ENCODE data around the gene KANK3. TPM values are rescaled to one million over a fixed set of nuclear protein-coding genes. Genes with fewer than 3 reads are reported as not detected.

The KANK3 gene
- total and polyA plus RNA-seq, 12 donors: 10.2 to 34.0 (median 17.3) TPM

DNA sequence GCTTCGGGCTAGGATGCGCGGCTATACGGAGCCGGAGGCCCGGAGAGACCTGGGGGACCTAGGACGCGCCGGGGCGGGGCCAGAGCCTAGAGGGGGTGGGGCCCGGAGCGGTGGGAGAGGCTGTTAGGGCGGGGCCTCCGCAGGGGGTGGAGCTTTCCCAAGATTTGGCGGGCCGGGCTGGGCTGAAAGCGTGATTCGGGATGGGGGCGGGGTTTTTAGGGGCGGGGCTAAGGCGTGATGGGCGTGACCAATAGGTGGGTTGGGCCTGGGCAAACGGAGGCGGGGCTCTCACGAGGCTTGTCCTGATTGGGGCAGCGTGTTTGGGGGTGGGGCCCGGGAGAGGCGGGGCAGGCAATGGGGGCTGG, 47.5 kb upstream of the KANK3 start:
- intact Hi-C loops (cut with DNase I): loop anchor here in 4 of 10 donors (1.0 to 10.0 kb wide), 6 partner anchors 23 to 52 kb away; partner anchors contain the start of genes HNRNPM (in 1 of the 4) and KANK3 (in 1 of the 4)
- H3K4me1 ChIP-seq: peaks cover 29 to 61% (median 51%) of the 10 kb centered on the region in 9 donors
- peak overlapping the region; percentile 66 to 100 (median 82) for H3K4me3 ChIP-seq

DNA sequence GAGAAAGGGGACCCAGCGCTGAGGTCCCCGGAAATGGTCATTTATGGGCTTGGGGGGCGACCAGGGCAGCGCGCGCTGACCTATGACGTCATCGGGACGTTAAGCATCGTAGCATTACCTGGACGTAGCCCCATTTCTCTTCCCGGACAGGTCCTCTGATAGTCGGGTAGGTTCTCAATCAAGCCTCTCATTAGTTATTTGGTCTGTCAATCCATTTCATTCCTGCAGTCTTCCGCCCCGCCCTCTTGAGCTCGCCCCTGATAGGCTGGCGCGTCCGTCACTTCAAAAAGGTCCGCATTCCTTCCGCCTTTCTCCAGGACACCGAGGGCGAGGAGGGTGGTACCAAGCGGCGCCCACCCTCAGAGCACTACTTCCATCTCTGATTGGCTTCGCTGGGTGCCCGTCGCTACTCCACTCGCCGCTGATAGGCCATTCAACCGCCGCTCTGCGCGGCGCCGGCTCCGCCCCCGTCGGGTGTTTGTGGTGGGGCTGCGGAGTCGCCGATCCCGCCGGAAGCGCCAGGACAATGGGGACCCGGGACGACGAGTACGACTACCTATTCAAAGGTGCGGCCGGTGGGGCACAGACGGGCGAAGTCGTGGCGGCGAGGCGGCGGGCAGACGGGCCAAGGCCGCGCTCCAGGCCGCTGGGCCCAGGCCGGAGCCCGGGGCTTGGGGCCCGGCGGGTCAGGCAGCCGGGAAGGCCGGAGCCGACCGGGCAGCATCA, 47.0 kb upstream of the KANK3 start, which contains the start of gene RAB11B:
Gene RAB11B, plus strand, starts transcription at position 470 of the 726 bp plus-strand sequence. Its CDS starts 57 bp downstream, at position 527.
- H3K4me3 ChIP-seq: peak within 1 kb of the TSS; percentile 66 to 100 (median 82)
- H3K9me3 ChIP-seq: peaks cover 0 to 4% (median 0%) of the 10 kb centered on the region in 11 donors
- TF ChIP-seq, protein P1, sequence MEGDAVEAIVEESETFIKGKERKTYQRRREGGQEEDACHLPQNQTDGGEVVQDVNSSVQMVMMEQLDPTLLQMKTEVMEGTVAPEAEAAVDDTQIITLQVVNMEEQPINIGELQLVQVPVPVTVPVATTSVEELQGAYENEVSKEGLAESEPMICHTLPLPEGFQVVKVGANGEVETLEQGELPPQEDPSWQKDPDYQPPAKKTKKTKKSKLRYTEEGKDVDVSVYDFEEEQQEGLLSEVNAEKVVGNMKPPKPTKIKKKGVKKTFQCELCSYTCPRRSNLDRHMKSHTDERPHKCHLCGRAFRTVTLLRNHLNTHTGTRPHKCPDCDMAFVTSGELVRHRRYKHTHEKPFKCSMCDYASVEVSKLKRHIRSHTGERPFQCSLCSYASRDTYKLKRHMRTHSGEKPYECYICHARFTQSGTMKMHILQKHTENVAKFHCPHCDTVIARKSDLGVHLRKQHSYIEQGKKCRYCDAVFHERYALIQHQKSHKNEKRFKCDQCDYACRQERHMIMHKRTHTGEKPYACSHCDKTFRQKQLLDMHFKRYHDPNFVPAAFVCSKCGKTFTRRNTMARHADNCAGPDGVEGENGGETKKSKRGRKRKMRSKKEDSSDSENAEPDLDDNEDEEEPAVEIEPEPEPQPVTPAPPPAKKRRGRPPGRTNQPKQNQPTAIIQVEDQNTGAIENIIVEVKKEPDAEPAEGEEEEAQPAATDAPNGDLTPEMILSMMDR (IDR thresholded peaks at IDR 0.05): no peak
- peak; percentile 99 to 100 for DNase-seq
- intact Hi-C loops (cut with DNase I): loop anchor here in 4 of 10 donors (1.0 to 10.0 kb wide), 6 partner anchors 23 to 52 kb away; partner anchors contain the start of genes HNRNPM (in 1 of the 4) and KANK3 (in 1 of the 4)
- H3K36me3 ChIP-seq: peaks cover 0 to 5% (median 0%) of the 10 kb centered on the region in 9 donors
- WGBS, 2 donors: 0% methylated on average over 70 of the region's 70 CpGs
- ATAC-seq: peak; percentile 88 to 95 (median 94)
- H3K27ac ChIP-seq: peak within 1 kb of the TSS; percentile 99 to 100 (median 100)
- H3K27me3 ChIP-seq: no peaks in the 10 kb centered on the region
- H3K4me1 ChIP-seq: peaks cover 29 to 60% (median 48%) of the 10 kb centered on the region in 9 donors

More for the DNA sequence above, 47.5 kb upstream of the KANK3 start:
- Histone ChIP-seq H3K27ac (peak overlapping the region; percentile 99 to 100 (median 100)), H3K27me3 (no peaks in the 10 kb centered on the region), H3K36me3 (peaks cover 0 to 5% (median 0%) of the 10 kb centered on the region in 9 donors), H3K9me3 (peaks cover 0 to 4% (median 0%) of the 10 kb centered on the region in 11 donors)
- ATAC-seq (peak; percentile 76 to 91 (median 87)), DNase-seq (peak; percentile 96 to 98)
- TF ChIP-seq, protein P1 (IDR thresholded peaks at IDR 0.05): no peak
- WGBS, 2 donors: 0 to 1% methylated on average over 23 to 28 of the region's 28 CpGs

DNA sequence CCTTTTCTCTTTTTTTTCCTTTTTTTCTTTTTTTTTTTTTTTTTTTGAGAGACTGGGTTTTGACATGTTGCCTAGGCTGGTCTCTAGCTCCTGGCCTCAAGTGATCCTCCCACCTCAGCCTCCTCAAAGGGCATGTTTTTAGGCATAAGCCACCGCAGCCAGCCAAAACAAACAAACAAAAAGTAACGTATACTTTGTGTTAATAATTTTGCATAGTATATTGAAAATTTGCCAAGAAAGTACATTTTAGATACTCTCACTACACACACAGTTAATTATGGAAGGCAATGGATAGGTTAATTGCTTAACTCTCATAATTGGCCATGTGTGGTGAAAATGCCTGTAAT, 45.5 kb upstream of the KANK3 start:
- H3K36me3 ChIP-seq: peaks cover 0 to 5% (median 0%) of the 10 kb centered on the region in 9 donors
- peaks cover 17 to 54% (median 33%) of the 10 kb centered on the region in 9 donors for H3K4me1 ChIP-seq
- H3K9me3 ChIP-seq: peaks cover 0 to 4% (median 0%) of the 10 kb centered on the region in 11 donors
- intact Hi-C loops (cut with DNase I): no loop called here
- H3K4me3 ChIP-seq: no peak overlapping the region
- TF ChIP-seq, protein P1 (IDR thresholded peaks at IDR 0.05): no peak
- H3K27ac ChIP-seq: peak overlapping the region in 3 of 10 donors; percentile 3 to 99 (median 19)
- no peaks in the 10 kb centered on the region for H3K27me3 ChIP-seq
- ATAC-seq: no peak
- no peak for DNase-seq
- WGBS, 2 donors: 52 to 54% methylated on average over 2 of the region's 2 CpGs

DNA sequence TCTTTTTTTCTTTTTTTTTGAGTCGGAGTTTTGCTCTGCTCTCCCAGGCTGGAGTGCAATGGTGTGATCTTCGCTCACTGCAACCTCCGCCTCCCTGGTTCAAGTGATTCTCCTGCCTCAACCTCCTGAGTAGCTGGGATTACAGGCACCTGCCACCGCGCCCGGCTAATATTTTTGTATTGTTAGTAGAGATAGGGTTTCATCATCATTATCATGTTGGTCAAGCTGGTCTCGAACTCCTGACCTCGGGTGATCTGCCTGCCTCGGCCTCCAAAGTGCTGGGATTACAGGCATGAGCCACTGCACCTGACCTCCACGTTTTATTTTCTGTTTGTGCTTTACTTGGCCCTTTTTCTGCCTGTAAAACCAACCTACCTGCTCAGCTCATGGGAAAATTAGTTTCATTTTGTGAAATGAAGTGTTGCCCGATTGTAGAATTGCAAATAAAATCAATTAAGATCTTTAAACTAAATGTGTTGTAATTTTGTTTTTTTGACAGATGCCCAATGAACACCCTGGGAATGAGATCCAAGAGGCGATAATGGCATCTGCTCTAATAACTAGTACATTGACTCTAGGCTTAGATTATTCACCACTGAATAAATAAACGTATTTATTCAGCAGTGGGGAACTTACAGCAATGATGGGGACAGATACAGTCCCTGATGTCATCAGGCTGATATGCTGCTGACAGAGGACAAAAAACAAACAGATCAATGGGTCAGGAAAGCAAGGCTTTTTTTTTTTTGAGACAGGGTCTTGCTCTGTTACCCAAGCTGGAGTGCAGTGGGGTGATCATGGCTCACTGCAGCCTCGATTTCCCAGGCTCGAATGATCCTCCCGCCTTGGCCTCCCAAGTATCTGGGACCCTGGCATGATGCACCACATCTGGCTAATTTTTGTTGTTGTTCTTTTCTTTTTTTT, 44.9 kb upstream of the KANK3 start:
- intact Hi-C loops (cut with DNase I): no loop called here
- H3K27ac ChIP-seq: peak overlapping the region in 2 of 10 donors; percentile 3 to 19
- H3K36me3 ChIP-seq: peaks cover 0 to 5% (median 0%) of the 10 kb centered on the region in 9 donors
- no peak for ATAC-seq
- no peaks in the 10 kb centered on the region for H3K27me3 ChIP-seq
- H3K4me3 ChIP-seq: no peak overlapping the region
- peaks cover 11 to 48% (median 27%) of the 10 kb centered on the region in 9 donors for H3K4me1 ChIP-seq
- no peak for DNase-seq
- TF ChIP-seq, protein P1 (IDR thresholded peaks at IDR 0.05): no peak
- peaks cover 0 to 4% (median 0%) of the 10 kb centered on the region in 11 donors for H3K9me3 ChIP-seq
- WGBS, 2 donors: 90 to 94% methylated on average over 16 of the region's 16 CpGs

All from heart right ventricle (tissue), 16 donors.